NOMO-1 (cell line): ENCODE results near the gene TCOF1.

ENCODE experiments used
- DNase-seq, 2 experiments: peaks; one replicate each; lab custom pipeline; 2025; ENCODE audit not compliant: unreplicated experiment in 2 of 2; lab: John Stamatoyannopoulos, UW

TCOF1 gene

GRCh38 chr5:150401376-150402228, 44.1 kb downstream of the TCOF1 start:
- DNase-seq = no peak

GRCh38 chr5:150402229-150402773, 44.8 kb downstream of the TCOF1 start:
- no peak for DNase-seq

GRCh38 chr5:150402901-150403342, 45.4 kb downstream of the TCOF1 start:
- no peak for DNase-seq

- DNase-seq = no peak
Observed at GRCh38 chr5:150404121-150404520, 46.6 kb downstream of the TCOF1 start.

- DNase-seq = no peak
Observed at GRCh38 chr5:150404535-150404934, 47.0 kb downstream of the TCOF1 start.

- no peak for DNase-seq
Observed at GRCh38 chr5:150404941-150405816, 47.7 kb downstream of the TCOF1 start.

- DNase-seq = no peak
Observed at GRCh38 chr5:150406103-150406722, 48.7 kb downstream of the TCOF1 start.

- no peak for DNase-seq
Observed at GRCh38 chr5:150406723-150407095, 49.2 kb downstream of the TCOF1 start.

- DNase-seq = no peak
Observed at GRCh38 chr5:150407096-150407720, 49.7 kb downstream of the TCOF1 start.

GRCh38 chr5:150408231-150408943, 50.9 kb downstream of the TCOF1 start:
- no peak for DNase-seq

GRCh38 chr5:150409638-150410523, 52.4 kb downstream of the TCOF1 start:
- peak; percentile 76 to 80 for DNase-seq

GRCh38 chr5:150410524-150411244, 53.2 kb downstream of the TCOF1 start:
- DNase-seq = peak; percentile 89 to 95

- peak; percentile 71 to 74 for DNase-seq
Observed at GRCh38 chr5:150411245-150411979, 53.9 kb downstream of the TCOF1 start.

GRCh38 chr5:150412319-150413175, 55.0 kb downstream of the TCOF1 start, which contains the start of gene CD74:
Gene CD74 (minus strand): TSS chr5:150412910. CDS start chr5:150412749, 161 bp downstream.
- DNase-seq = peak; percentile 93 to 97

GRCh38 chr5:150413176-150413901, 55.8 kb downstream of the TCOF1 start:
- DNase-seq = no peak
